ENCODE results near the gene IGFBP5. TPM values are rescaled to one million over a fixed set of nuclear protein-coding genes. Genes with fewer than 3 reads are reported as not detected.
A peak's percentile ranks its signal among the peaks of the same experiment; 100 is the strongest.

The IGFBP5 gene
- total RNA-seq, 4 donors from 2014 or later: 27.7 to 460 (median 134) TPM

DNA sequence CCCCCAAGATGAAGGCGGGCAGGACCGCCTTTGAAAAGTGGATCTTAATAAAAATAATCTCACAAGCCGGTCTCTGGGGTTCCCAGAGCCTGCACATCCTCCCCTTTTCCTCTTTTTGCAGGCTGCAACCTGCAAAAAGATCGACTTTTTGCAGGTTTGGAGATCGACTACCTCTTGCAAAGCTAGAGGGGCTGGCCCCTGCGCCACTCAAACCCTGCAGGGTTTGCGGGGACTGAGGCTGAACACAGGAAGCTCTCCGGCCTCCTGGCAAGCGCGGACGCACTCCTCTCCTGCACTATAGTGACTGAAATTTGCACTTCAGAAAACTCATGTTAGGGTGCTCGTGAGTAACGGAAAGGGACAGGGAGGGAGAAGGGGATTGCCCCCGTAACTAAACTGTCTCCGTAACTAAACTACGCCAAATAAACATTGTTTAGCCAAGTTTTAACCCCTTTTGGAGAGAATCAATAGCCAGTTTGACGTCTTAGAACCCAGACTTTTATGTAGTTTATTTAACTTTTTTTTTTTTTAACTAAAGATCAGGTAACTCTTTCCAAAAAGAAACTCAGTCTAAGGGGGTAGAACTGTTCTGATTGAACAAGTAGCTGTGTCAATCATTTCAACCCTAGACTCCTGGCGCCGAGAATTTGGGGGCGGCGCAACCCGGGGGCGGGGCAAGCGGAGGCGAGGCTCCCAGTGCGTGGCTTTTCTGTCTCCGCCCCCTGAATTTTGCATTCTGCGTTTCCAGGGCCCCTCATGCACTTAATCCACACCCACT, 2.5 kb downstream of the IGFBP5 start:
- intact Hi-C loops (cut with DNase I; ENCODE audit: low total_unique reads): loop anchor here (10.0 kb wide), 1 partner anchor 1022 kb away; no protein-coding TSS in a partner anchor
- H3K4me3 ChIP-seq (ENCODE audit: low read depth, poor library complexity, severe bottlenecking): peak overlapping the region; percentile 32
- TF ChIP-seq POLR2A (IDR thresholded peaks at IDR 0.05): no peak
- TF ChIP-seq, protein P1, sequence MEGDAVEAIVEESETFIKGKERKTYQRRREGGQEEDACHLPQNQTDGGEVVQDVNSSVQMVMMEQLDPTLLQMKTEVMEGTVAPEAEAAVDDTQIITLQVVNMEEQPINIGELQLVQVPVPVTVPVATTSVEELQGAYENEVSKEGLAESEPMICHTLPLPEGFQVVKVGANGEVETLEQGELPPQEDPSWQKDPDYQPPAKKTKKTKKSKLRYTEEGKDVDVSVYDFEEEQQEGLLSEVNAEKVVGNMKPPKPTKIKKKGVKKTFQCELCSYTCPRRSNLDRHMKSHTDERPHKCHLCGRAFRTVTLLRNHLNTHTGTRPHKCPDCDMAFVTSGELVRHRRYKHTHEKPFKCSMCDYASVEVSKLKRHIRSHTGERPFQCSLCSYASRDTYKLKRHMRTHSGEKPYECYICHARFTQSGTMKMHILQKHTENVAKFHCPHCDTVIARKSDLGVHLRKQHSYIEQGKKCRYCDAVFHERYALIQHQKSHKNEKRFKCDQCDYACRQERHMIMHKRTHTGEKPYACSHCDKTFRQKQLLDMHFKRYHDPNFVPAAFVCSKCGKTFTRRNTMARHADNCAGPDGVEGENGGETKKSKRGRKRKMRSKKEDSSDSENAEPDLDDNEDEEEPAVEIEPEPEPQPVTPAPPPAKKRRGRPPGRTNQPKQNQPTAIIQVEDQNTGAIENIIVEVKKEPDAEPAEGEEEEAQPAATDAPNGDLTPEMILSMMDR (IDR thresholded peaks at IDR 0.05): no peak
- 0 to 1% methylated on average over 27 to 28 of the region's 28 CpGs for WGBS, 2 donors
- peak; percentile 89 to 97 for DNase-seq (ENCODE audit: low spot score in 2 of 2)

DNA sequence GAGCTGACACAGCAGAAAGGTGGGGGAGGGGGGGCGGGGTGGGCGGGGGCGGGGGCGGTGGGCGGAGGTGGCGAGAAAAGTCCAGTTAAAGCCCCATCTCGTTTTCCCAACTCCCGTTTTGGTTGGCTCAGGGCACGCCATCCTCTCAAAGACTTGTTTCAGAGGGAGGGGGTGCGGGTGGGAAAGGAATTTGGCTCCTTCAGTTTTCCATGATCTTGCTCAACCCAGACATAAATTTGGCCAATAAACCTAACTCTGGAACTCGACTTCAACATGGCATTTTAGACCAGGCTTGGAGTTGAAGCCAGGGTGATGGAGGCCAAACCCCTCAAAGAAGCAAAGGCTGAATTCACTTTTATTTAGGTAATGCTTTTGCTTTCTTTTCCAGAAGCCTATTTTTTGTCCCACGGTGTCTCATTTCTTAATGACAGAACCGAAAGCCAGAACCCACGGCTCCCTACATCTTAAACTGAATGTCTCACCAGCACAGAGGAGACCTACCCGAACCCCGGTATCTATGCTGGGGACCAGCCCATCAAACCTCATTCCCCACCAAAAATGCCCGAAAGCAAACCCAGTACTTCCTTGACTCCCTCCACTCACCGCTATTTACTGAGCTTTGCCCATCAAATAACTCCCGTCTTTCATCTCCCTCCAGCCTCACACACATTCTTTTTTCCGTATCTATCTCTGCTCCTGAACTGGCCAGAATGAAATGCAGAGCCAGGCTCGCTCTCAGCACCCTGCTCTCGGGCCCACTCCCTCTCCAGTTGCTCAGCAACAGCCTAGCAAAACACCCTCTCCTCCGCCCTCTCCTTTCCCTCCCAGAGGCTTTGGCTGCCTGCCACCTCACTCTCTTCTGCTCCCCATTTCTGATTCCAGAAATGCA, 4.3 kb downstream of the IGFBP5 start:
- DNase-seq (ENCODE audit: low spot score in 2 of 2): peak; percentile 75 to 96
- 2 to 6% methylated on average over 23 of the region's 23 CpGs for WGBS, 2 donors
- no peak overlapping the region for H3K4me3 ChIP-seq (ENCODE audit: low read depth, poor library complexity, severe bottlenecking)
- TF ChIP-seq, protein P1 (IDR thresholded peaks at IDR 0.05): no peak
- TF ChIP-seq POLR2A (IDR thresholded peaks at IDR 0.05): no peak
- intact Hi-C loops (cut with DNase I; ENCODE audit: low total_unique reads): loop anchor here (10.0 kb wide), 1 partner anchor 1024 kb away; no protein-coding TSS in a partner anchor

DNA sequence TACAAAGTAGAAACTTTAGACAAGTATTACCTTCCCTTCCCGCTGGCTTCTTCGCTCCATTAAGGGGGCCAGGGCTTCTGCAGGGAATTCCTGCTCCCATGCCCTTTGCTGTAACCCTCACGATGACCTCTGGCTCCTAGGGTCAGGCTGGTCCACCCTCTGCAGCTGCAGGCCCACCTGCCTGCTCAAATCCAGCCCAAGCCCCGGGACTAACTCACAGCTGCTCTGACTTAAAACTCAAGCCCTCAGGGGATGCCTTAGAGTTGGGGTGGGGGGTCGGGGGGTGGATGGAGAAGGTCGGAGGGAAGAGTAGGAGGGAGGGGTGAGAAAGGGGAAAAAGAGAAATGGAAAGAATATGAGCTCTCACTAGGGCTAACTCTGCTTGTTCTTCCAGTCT, 4.9 kb downstream of the IGFBP5 start:
- WGBS, 2 donors: 20 to 27% methylated on average over 6 of the region's 6 CpGs
- DNase-seq (ENCODE audit: low spot score in 2 of 2): no peak
- no peak overlapping the region for H3K4me3 ChIP-seq (ENCODE audit: low read depth, poor library complexity, severe bottlenecking)
- TF ChIP-seq, protein P1 (IDR thresholded peaks at IDR 0.05): no peak
- TF ChIP-seq POLR2A (IDR thresholded peaks at IDR 0.05): no peak
- intact Hi-C loops (cut with DNase I; ENCODE audit: low total_unique reads): loop anchor here (10.0 kb wide), 1 partner anchor 1024 kb away; no protein-coding TSS in a partner anchor

DNA sequence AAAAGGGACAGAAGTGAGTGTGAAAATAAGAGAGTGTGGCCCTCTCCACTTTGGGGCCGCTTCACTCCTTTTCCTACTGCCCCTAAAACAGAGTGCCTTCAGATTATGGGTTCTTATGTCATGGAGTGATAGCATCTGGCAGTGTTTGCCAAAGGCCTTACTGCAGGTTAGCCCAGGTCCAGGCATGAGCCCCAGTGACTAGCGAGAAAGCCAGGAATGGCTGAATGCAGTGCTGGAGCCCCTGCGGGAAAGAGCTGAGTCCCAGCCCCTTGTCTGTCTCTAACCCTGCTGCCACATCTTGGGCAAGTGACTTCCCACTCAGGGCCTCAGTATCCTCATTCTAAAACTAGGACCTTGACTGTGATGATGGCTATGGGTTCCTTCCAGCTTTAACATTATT, 6.0 kb downstream of the IGFBP5 start:
- intact Hi-C loops (cut with DNase I; ENCODE audit: low total_unique reads): no loop called here
- no peak for DNase-seq (ENCODE audit: low spot score in 2 of 2)
- WGBS, 2 donors: 45 to 60% methylated on average over 3 of the region's 3 CpGs
- no peak for TF ChIP-seq POLR2A (IDR thresholded peaks at IDR 0.05)
- TF ChIP-seq, protein P1 (IDR thresholded peaks at IDR 0.05): no peak
- no peak overlapping the region for H3K4me3 ChIP-seq (ENCODE audit: low read depth, poor library complexity, severe bottlenecking)

DNA sequence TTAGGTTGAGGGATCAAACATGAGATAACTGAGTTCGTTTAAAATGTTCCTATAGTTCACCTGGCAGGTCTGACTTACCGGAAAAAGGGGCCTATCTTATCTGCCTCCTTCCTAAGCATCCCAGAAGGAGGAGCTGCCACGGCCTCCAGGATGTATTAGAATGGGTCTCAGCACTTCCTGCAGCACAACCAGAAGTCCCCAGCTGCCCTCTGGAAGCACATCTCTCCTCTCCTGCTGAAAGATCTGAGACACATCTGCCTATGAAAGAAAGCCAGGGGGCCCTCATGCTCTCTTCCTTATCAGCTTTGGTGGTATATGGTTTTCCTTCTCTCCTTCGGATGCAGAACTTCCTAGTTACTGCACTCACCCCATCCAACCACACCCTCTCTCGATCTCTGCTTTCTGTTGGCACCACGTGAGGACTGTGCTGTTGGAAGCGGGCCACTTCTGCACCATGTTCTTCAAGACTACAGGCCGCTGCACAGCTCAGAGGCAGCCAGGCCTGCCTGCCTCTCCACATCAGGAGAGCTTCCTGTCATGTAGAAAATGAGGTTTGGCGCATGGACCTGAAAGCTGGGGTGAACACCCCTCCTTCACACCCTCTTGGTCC, 6.5 kb downstream of the IGFBP5 start:
- intact Hi-C loops (cut with DNase I; ENCODE audit: low total_unique reads): no loop called here
- WGBS, 2 donors: 40 to 43% methylated on average over 9 of the region's 9 CpGs
- TF ChIP-seq, protein P1 (IDR thresholded peaks at IDR 0.05): no peak
- no peak for TF ChIP-seq POLR2A (IDR thresholded peaks at IDR 0.05)
- DNase-seq (ENCODE audit: low spot score in 2 of 2): peak in 1 of 2 donors; percentile 89
- H3K4me3 ChIP-seq (ENCODE audit: low read depth, poor library complexity, severe bottlenecking): no peak overlapping the region

Measured in lower leg skin (tissue), 4 donors.